Panc1 (cell line): ENCODE measurements around the gene ZNF699. TPM values are rescaled to one million over a fixed set of nuclear protein-coding genes. Genes with fewer than 3 reads are reported as not detected.
"Not testable (repeated sequence)": the region's sequence is repeated elsewhere in the genome, so short reads cannot be mapped to it uniquely, and the experiment has no call there.

Experiments
- ATAC-seq: fragments of 200-7000 bp; cut with Tn5 transposase; 2 replicates; pipeline ENCODE4 v1.9.1; 2020; ENCODE audit warnings: mild to moderate bottlenecking, moderate library complexity
- BruUV-seq: library from RNA; stranded (reverse); fragments of 400-500 nt; replicated peaks from 2 replicates; lab custom pipeline; 2021; lab: Mats Ljungman, UMichigan
- CTCF ChIA-PET: fragments of 300-600 bp; sonication (Branson Sonifier 250); formaldehyde crosslinking; loops from one replicate; lab custom pipeline; 2022; ENCODE audit warnings: antibody characterized with exemption; lab: Charles Lee
- POLR2A ChIA-PET: fragments of 300-600 bp; sonication (Branson Sonifier 250); formaldehyde crosslinking; loops from one replicate; lab custom pipeline; 2022; ENCODE audit warnings: antibody characterized with exemption; lab: Charles Lee
- DNase-seq: peaks from one replicate; pipeline ENCODE4 v3.0.0-alpha.2; 2010; ENCODE audit warnings: low read depth, low spot score
- H3K27ac ChIP-seq: 2 replicates; pipeline ENCODE4 v1.5.1; 2011; ENCODE audit warnings: mild to moderate bottlenecking, low read length, inconsistent platforms
- H3K27me3 ChIP-seq: fragments of 200-500 bp; sonication (Bioruptor generic); 2 replicates; pipeline ENCODE4 v1.6.0; 2014; ENCODE audit warnings: low read length, inconsistent platforms; ENCODE audit not compliant: control insufficient read depth, insufficient read depth
- H3K36me3 ChIP-seq: fragments of 200-500 bp; sonication (Bioruptor generic); 2 replicates; pipeline ENCODE4 v1.5.1; 2014; ENCODE audit warnings: inconsistent platforms, mild to moderate bottlenecking, low read length, moderate library complexity; ENCODE audit not compliant: control insufficient read depth, insufficient read depth
- H3K4me1 ChIP-seq: 2 replicates; pipeline ENCODE4 v1.5.1; 2011; ENCODE audit warnings: inconsistent platforms, mild to moderate bottlenecking, low read length, moderate library complexity; ENCODE audit not compliant: control insufficient read depth, insufficient read depth
- H3K4me3 ChIP-seq, 2 experiments: 2 replicates each; pipeline ENCODE4 v1.5.1; 2011 to 2012; ENCODE audit warnings: low read depth in 2 of 2, low read length in 2 of 2, mild to moderate bottlenecking in 2 of 2, inconsistent platforms in 1 of 2, moderate library complexity in 1 of 2
- H3K9me3 ChIP-seq: fragments of 200-500 bp; sonication (Bioruptor generic); 2 replicates; pipeline ENCODE4 v1.5.1; 2014; ENCODE audit warnings: low read depth, mild to moderate bottlenecking, inconsistent platforms, low read length, moderate library complexity; ENCODE audit not compliant: control insufficient read depth, insufficient read depth
- CTCF ChIP-seq: fragments of 450-650 bp; IDR thresholded peaks from 2 replicates; pipeline ENCODE4 v1.5.1; 2017; ENCODE audit warnings: mild to moderate bottlenecking
- POLR2AphosphoS5 ChIP-seq: IDR thresholded peaks from 2 replicates; pipeline ENCODE4 v1.6.1; 2012; ENCODE audit warnings: mild to moderate bottlenecking, low read depth, low read length, moderate library complexity
- REST ChIP-seq, 2 experiments: IDR thresholded peaks; 2 replicates each; pipeline ENCODE4 v1.6.1; 2011 to 2012; ENCODE audit warnings: low read depth in 2 of 2, control low read depth in 1 of 2, low read length in 1 of 2, mild to moderate bottlenecking in 1 of 2, moderate library complexity in 1 of 2; ENCODE audit not compliant: insufficient read depth in 1 of 2
- SIN3A ChIP-seq: IDR thresholded peaks from 2 replicates; pipeline ENCODE4 v1.6.1; 2012; ENCODE audit warnings: low read depth, mild to moderate bottlenecking, low read length, moderate library complexity, borderline replicate concordance; ENCODE audit not compliant: insufficient read depth
- TCF7L2 ChIP-seq: IDR thresholded peaks from 2 replicates; pipeline ENCODE4 v1.6.1; 2011; ENCODE audit warnings: mild to moderate bottlenecking, low read depth, low read length, inconsistent platforms
- in situ Hi-C: cut with HindIII; loops from 2 replicates; pipeline ENCODE4 v1.10.0; 2016; ENCODE audit warnings: low sequenced_read_pairs, low pct_unique_long_range_greater_than_20kb
- intact Hi-C: fragments of 100-400 bp; cut with micrococcal nuclease; formaldehyde crosslinking; loops from one replicate; pipeline ENCODE4 v1.10.0; 2022; ENCODE audit not compliant: unreplicated experiment
- total RNA-seq: library from RNA; stranded (reverse); gene quantifications from one replicate; pipeline ENCODE4 v1.2.1, GENCODE V29; 2021; ENCODE audit not compliant: unreplicated experiment

Gene ZNF699
- total RNA-seq, 1 experiment from 2014 or later, result 7.3 TPM

- TF ChIP-seq TCF7L2, result no peak
- no peak for ATAC-seq
- no peak for DNase-seq
- peak overlapping the region; percentile 87 for H3K27ac ChIP-seq
- ChIA-PET POLR2A (no interaction called here), CTCF (no interaction called here)
- no peaks in the 10 kb centered on the region; the same call in 1 of the 2 replicates for H3K36me3 ChIP-seq
- in situ Hi-C loops (no loop called here), intact Hi-C loops (loop anchor here (10.0 kb wide), 1 partner anchor 110 kb away; the partner anchor contains the start of gene ZNF266)
- peaks cover 18% of the 10 kb centered on the region; the same call in 1 of the 2 replicates for H3K9me3 ChIP-seq
- TSS peak; percentile 88 for BruUV-seq
- H3K27me3 ChIP-seq, result no peaks in the 10 kb centered on the region
- H3K4me1 ChIP-seq, result no peaks in the 10 kb centered on the region
- peak overlapping the region; percentile 71 to 83 for H3K4me3 ChIP-seq
These were observed 14.9 kb upstream of the ZNF699 start for GRCh38 chr19:9324584-9324962.

GRCh38 chr19:9323919-9324583 is 14.4 kb upstream of the ZNF699 start, which contains the start of gene ZNF559:
TSS of gene ZNF559 (plus strand) at chr19:9324179. CDS start at chr19:9338550, 14,371 bp downstream.
- CTCF ChIA-PET, result no interaction called here
- in situ Hi-C loops, result no loop called here

GRCh38 chr19:9323557-9323918 is 13.9 kb upstream of the ZNF699 start:
- intact Hi-C loops (loop anchor here (10.0 kb wide), 1 partner anchor 111 kb away; the partner anchor contains the start of gene ZNF266), in situ Hi-C loops (no loop called here)
- no peaks in the 10 kb centered on the region for H3K4me1 ChIP-seq
- DNase-seq, result peak; percentile 57
- no TSS peak for BruUV-seq
- no peaks in the 10 kb centered on the region for H3K36me3 ChIP-seq
- CTCF ChIA-PET, result no interaction called here
- no peaks in the 10 kb centered on the region for H3K27me3 ChIP-seq
- peaks cover 9% of the 10 kb centered on the region; the same call in 1 of the 2 replicates for H3K9me3 ChIP-seq
- peak overlapping the region; percentile 71 to 83 for H3K4me3 ChIP-seq
- TF ChIP-seq TCF7L2 (no peak), POLR2AphosphoS5 (no peak), CTCF (no peak), REST (IDR thresholded peaks at IDR 0.05; ENCODE audit: insufficient read depth in 1 of 2, low read depth in 2 of 2, low read length in 1 of 2) (no peak), SIN3A (no peak)
- peak; percentile 89 for ATAC-seq
- H3K27ac ChIP-seq, result peak overlapping the region; percentile 87
- POLR2A ChIA-PET, result no interaction called here

More at GRCh38 chr19:9323919-9324583, 14.4 kb upstream of the ZNF699 start, which contains the start of gene ZNF559:
- DNase-seq, result peak; percentile 70
- H3K27me3 ChIP-seq, result no peaks in the 10 kb centered on the region
- no peaks in the 10 kb centered on the region; the same call in 1 of the 2 replicates for H3K36me3 ChIP-seq
- peak; percentile 32; the same call in 1 of the 2 replicates for TF ChIP-seq POLR2AphosphoS5
- TF ChIP-seq SIN3A, result no peak
- intact Hi-C loops, result loop anchor here (10.0 kb wide), 1 partner anchor 111 kb away; the partner anchor contains the start of gene ZNF266
- peak within 1 kb of the TSS; percentile 71 to 83 for H3K4me3 ChIP-seq
- no peaks in the 10 kb centered on the region for H3K4me1 ChIP-seq
- peak within 1 kb of the TSS; percentile 87 for H3K27ac ChIP-seq
- no TSS peak for BruUV-seq
- POLR2A ChIA-PET, result no interaction called here
- peak; percentile 98 for ATAC-seq
- peaks cover 13% of the 10 kb centered on the region; the same call in 1 of the 2 replicates for H3K9me3 ChIP-seq

GRCh38 chr19:9322201-9322600 is 12.6 kb upstream of the ZNF699 start:
- H3K4me1 ChIP-seq, BruUV-seq, in situ Hi-C loops, H3K27me3 ChIP-seq, H3K36me3 ChIP-seq, POLR2A ChIA-PET, CTCF ChIA-PET, H3K4me3 ChIP-seq, H3K27ac ChIP-seq, DNase-seq, H3K9me3 ChIP-seq, ATAC-seq: not testable (repeated sequence)
- intact Hi-C loops, result loop anchor here (10.0 kb wide), 1 partner anchor 113 kb away; the partner anchor contains the start of gene ZNF266

GRCh38 chr19:9321756-9322155 is 12.1 kb upstream of the ZNF699 start:
- in situ Hi-C loops, POLR2A ChIA-PET, H3K36me3 ChIP-seq, DNase-seq, BruUV-seq, H3K4me3 ChIP-seq, H3K4me1 ChIP-seq, H3K27ac ChIP-seq, H3K27me3 ChIP-seq, ATAC-seq, CTCF ChIA-PET, H3K9me3 ChIP-seq: not testable (repeated sequence)
- intact Hi-C loops, result loop anchor here (10.0 kb wide), 1 partner anchor 113 kb away; the partner anchor contains the start of gene ZNF266
